Subcutaneous adipose tissue (tissue), 4 donors: ENCODE measurements around the gene MYEOV. TPM values are rescaled to one million over a fixed set of nuclear protein-coding genes. Genes with fewer than 3 reads are reported as not detected.

Experiments
- total RNA-seq, 4 donors: library from RNA; depleted of rRNA; stranded (reverse); fragments of >200 nt; gene quantifications; one replicate each; pipeline ENCODE4 v1.1.0, GENCODE V29; 2016
- TF ChIP-seq, protein P1 (sequence below): fragments of 450-650 bp; IDR thresholded peaks from one replicate; pipeline ENCODE4 v1.5.1; 2016; ENCODE audit warnings: low read depth, mild to moderate bottlenecking, control low read depth, antibody characterized with exemption, moderate library complexity

MYEOV gene
- total RNA-seq, 4 donors from 2014 or later, result 21.4 to 57.9 (median 39.2) TPM

- TF ChIP-seq, protein P1, sequence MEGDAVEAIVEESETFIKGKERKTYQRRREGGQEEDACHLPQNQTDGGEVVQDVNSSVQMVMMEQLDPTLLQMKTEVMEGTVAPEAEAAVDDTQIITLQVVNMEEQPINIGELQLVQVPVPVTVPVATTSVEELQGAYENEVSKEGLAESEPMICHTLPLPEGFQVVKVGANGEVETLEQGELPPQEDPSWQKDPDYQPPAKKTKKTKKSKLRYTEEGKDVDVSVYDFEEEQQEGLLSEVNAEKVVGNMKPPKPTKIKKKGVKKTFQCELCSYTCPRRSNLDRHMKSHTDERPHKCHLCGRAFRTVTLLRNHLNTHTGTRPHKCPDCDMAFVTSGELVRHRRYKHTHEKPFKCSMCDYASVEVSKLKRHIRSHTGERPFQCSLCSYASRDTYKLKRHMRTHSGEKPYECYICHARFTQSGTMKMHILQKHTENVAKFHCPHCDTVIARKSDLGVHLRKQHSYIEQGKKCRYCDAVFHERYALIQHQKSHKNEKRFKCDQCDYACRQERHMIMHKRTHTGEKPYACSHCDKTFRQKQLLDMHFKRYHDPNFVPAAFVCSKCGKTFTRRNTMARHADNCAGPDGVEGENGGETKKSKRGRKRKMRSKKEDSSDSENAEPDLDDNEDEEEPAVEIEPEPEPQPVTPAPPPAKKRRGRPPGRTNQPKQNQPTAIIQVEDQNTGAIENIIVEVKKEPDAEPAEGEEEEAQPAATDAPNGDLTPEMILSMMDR, result no peak
These were observed 5.6 kb downstream of the MYEOV start for GRCh38 chr11:69299572-69299971.

DNA sequence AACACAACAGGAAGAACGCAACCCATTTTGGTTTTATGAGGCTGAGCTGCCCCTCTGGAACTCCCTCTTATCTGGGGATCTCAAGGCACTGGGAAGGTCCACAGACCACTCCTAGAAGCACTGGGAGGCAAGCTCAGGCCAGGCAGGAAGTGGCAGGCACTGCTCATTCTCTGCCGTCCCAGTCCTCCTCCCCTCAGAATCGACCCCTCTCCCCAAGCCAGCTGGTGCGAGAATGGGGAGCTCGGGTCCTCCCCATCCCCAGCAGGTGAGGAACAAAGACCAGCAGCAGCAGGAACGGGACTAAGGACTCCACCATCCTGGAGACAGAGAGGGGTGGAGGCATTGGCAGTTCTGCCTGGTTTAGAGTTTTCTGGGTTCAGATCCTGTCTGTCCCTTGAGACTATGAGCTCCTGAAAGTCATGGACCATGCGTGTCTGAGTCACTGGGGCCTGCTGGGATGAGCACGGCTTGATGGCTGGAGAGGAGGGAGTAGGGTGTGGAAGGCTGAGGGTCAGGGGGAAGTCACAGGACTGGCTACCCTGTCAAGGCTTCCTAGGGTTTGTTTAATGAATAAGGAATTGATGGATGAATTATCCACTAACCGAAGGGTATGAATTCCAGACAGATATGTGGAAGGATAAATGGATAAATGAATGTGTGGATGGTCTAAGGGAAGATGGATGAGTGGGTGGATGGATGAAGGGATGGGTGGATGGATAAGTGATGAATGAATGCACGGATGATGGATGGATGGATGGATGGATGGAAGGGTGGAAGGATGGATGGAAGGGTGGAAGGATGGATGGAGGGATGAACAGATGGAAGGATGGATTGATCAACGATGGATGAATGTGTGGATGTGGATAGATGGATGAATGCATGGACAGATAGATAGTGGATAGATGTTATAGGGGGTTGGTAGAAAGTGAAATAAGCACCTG is 6.4 kb downstream of the MYEOV start:
- TF ChIP-seq, protein P1, result no peak

DNA sequence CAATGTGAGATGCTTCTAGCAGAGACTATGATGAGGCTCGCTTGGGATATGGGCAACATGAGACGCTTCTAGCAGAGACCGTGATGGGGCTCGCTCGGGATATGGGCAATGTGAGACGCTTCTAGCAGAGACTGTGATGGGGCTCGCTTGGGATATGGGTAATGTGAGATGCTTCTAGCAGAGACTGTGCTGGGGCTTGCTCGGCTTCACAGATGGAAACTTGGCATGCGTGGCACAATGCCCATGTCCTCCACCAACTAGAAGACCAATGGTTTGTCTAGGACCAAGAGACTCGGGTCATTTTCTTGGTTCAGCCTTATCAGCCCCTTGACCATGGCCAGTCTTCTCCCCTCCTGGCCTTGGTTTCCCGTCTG is 7.1 kb downstream of the MYEOV start:
- TF ChIP-seq, protein P1, result no peak

- TF ChIP-seq, protein P1, result no peak
These were observed 7.8 kb downstream of the MYEOV start for GRCh38 chr11:69301455-69302401.

DNA sequence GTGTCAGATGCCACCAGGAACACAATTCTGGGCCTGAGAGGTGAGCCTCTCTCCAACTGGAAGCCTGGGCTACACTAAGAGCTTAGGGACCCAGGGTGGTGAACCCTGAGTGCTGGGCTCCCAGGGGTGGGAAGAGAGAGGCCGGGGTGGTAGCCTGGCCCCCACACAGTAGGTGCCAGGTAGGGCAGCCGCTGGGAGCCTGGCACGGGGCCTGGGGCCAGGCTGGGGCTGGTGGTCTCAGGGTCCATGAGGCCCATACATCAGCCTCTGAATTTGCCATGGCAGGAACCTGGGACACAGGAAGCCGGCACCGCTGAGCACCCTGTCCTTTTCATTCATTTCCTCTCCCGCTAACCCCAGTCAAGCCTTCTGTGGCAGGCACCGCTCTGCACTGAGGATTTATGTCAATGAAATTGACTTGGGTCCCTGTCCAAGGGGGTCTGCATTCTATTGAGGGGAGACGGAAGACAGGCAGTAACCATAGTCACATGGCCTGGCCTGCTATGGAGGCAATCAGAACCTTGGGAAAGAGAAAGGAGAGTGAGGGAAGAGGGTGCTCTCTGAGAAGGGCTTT is 8.6 kb downstream of the MYEOV start:
- TF ChIP-seq, protein P1, result no peak

GRCh38 chr11:69303427-69303826 is 9.5 kb downstream of the MYEOV start:
- TF ChIP-seq, protein P1, result no peak
